ENCODE measurements around the gene CFLAR. TPM values are rescaled to one million over a fixed set of nuclear protein-coding genes. Genes with fewer than 3 reads are reported as not detected.

Gene CFLAR
- total RNA-seq, 1 donor from 2014 or later, result 11.4 TPM

DNA sequence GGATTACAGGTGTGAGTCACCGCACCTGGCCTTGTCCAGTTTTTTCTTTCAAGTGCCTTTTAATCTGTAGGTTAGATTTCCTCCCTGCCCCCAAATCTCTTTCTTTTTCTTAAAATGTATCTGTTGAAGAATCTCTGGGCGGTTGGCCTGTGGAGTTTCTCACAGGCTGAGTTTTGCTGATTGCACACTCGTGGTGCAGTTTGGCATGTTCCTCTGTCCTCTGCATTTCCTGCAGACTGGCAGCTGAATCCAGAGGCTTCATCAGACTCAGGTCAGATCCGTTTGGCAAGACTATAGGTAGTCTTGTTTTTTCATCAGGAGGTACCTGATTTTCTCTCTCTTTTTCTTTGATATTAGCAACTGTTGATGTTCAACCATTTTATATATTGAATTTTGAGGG lies 72.5 kb downstream of the CFLAR start:
- Histone ChIP-seq H3K79me2 (ENCODE audit: low read depth) (no peaks in the 10 kb centered on the region), H3K4me1 (no peaks in the 10 kb centered on the region), H3K27me3 (no peaks in the 10 kb centered on the region), H3K36me3 (no peaks in the 10 kb centered on the region), H3F3A (ENCODE audit: low read depth) (no peaks in the 10 kb centered on the region), H3K9me3 (ENCODE audit: low read depth) (no peaks in the 10 kb centered on the region), H3K9ac (no peak overlapping the region), H4K20me1 (ENCODE audit: low read depth) (no peaks in the 10 kb centered on the region), H3K4me2 (no peak overlapping the region), H3K4me3 (no peak overlapping the region), H2AFZ (replicated peaks) (no peak overlapping the region), H3K27ac (no peak overlapping the region)
- DNase-seq (ENCODE audit: low spot score), result no peak
- TF ChIP-seq EZH2phosphoT487 (IDR thresholded peaks at IDR 0.05) (no peak), EZH2 (IDR thresholded peaks at IDR 0.05) (no peak)
- TF ChIP-seq, protein P1, sequence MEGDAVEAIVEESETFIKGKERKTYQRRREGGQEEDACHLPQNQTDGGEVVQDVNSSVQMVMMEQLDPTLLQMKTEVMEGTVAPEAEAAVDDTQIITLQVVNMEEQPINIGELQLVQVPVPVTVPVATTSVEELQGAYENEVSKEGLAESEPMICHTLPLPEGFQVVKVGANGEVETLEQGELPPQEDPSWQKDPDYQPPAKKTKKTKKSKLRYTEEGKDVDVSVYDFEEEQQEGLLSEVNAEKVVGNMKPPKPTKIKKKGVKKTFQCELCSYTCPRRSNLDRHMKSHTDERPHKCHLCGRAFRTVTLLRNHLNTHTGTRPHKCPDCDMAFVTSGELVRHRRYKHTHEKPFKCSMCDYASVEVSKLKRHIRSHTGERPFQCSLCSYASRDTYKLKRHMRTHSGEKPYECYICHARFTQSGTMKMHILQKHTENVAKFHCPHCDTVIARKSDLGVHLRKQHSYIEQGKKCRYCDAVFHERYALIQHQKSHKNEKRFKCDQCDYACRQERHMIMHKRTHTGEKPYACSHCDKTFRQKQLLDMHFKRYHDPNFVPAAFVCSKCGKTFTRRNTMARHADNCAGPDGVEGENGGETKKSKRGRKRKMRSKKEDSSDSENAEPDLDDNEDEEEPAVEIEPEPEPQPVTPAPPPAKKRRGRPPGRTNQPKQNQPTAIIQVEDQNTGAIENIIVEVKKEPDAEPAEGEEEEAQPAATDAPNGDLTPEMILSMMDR (IDR thresholded peaks at IDR 0.05), result no peak
- no peaks in the 10 kb centered on the region for H3K36me3 Mint-ChIP-seq
- no peaks in the 10 kb centered on the region for H3K4me1 Mint-ChIP-seq
- no peaks in the 10 kb centered on the region for H3K9me3 Mint-ChIP-seq
- H3K27ac Mint-ChIP-seq, result no peak overlapping the region
- no peak overlapping the region for H3K4me3 Mint-ChIP-seq
- no peaks in the 10 kb centered on the region for H3K27me3 Mint-ChIP-seq (ENCODE audit: insufficient read depth, low read depth)

DNA sequence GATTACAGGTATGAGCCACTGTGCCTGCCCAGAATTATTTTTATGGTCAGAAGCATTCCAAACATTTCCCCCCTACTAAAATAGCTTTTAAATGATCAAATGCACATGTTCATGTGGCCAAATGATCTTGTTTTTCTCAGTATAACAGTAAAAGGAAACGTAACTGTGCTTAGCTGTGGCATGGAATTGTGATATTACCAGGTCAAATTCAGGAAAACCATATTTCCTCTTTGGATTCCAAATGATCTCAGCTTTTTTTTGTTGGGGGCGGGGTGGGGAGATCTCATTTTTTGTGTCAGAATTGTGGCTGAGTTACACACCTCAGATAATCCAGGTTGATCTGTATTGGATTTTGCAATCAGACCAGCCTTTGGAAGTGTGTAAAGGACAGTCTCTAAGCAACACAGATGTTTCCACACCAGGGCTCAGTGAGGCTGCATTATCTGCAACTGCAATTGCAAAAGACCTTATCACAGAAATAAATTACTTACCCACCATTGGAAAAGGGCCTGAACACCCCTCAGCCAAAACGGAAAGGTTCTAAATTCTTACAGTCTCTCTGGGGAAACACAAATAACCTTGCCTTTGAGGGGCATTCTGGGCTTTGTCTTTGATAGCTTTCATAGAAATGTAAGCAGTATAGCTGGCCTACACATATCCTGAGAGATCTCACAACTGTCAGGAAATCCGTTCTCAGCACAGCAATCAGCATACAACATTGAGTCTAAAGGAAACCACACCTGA lies 75.3 kb downstream of the CFLAR start:
- H3K27ac Mint-ChIP-seq, result no peak overlapping the region

DNA sequence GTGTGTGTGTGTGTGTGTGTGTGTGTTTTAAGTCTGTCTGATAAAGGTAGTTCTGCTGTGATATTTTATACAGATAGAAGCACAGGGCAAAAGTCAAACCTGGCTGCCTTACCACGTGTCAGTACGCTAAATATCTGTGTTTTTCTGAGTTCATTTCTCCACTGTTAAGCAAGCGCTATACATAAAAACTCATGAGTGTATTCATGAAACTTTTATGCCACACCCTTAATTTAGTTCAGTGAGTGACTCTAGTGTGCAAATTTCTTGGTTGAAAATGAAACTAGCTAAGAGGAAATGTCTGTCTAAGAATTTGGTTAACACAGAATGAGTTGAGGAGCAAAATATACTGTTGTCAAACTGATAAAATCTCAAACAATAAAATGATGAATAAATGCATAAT lies 78.1 kb downstream of the CFLAR start:
- no peaks in the 10 kb centered on the region for H3K79me2 ChIP-seq (ENCODE audit: low read depth)
- no peak overlapping the region for H3K9ac ChIP-seq
- no peak overlapping the region for H3K4me3 Mint-ChIP-seq
- H3K4me3 ChIP-seq, result no peak overlapping the region
- TF ChIP-seq, protein P1 (IDR thresholded peaks at IDR 0.05), result no peak
- H3K4me1 Mint-ChIP-seq, result no peaks in the 10 kb centered on the region
- H3K4me2 ChIP-seq, result no peak overlapping the region
- H3K27ac Mint-ChIP-seq, result no peak overlapping the region
- no peaks in the 10 kb centered on the region for H4K20me1 ChIP-seq (ENCODE audit: low read depth)
- H3K27ac ChIP-seq, result no peak overlapping the region
- no peaks in the 10 kb centered on the region for H3F3A ChIP-seq (ENCODE audit: low read depth)
- H3K27me3 ChIP-seq, result no peaks in the 10 kb centered on the region
- H3K36me3 ChIP-seq, result no peaks in the 10 kb centered on the region
- no peaks in the 10 kb centered on the region for H3K4me1 ChIP-seq
- H2AFZ ChIP-seq (replicated peaks), result no peak overlapping the region
- DNase-seq (ENCODE audit: low spot score), result no peak
- H3K9me3 ChIP-seq (ENCODE audit: low read depth), result no peaks in the 10 kb centered on the region
- H3K9me3 Mint-ChIP-seq, result no peaks in the 10 kb centered on the region
- H3K27me3 Mint-ChIP-seq (ENCODE audit: insufficient read depth, low read depth), result peaks cover 2% of the 10 kb centered on the region
- H3K36me3 Mint-ChIP-seq, result no peaks in the 10 kb centered on the region

More for the DNA sequence above, 75.3 kb downstream of the CFLAR start:
- no peaks in the 10 kb centered on the region for H3F3A ChIP-seq (ENCODE audit: low read depth)
- H3K79me2 ChIP-seq (ENCODE audit: low read depth), result no peaks in the 10 kb centered on the region
- Mint-ChIP-seq H3K4me3 (no peak overlapping the region), H3K36me3 (no peaks in the 10 kb centered on the region), H3K9me3 (no peaks in the 10 kb centered on the region), H3K4me1 (no peaks in the 10 kb centered on the region), H3K27me3 (ENCODE audit: insufficient read depth, low read depth) (peaks cover 2% of the 10 kb centered on the region)
- H3K27ac ChIP-seq, result no peak overlapping the region
- no peaks in the 10 kb centered on the region for H4K20me1 ChIP-seq (ENCODE audit: low read depth)
- H3K9me3 ChIP-seq (ENCODE audit: low read depth), result no peaks in the 10 kb centered on the region
- no peak overlapping the region for H3K9ac ChIP-seq
- no peaks in the 10 kb centered on the region for H3K27me3 ChIP-seq
- TF ChIP-seq EZH2phosphoT487 (IDR thresholded peaks at IDR 0.05) (no peak), EZH2 (IDR thresholded peaks at IDR 0.05) (no peak)
- TF ChIP-seq, protein P1 (IDR thresholded peaks at IDR 0.05), result no peak
- DNase-seq (ENCODE audit: low spot score), result no peak
- no peaks in the 10 kb centered on the region for H3K36me3 ChIP-seq
- no peak overlapping the region for H2AFZ ChIP-seq (replicated peaks)
- H3K4me1 ChIP-seq, result no peaks in the 10 kb centered on the region
- H3K4me3 ChIP-seq, result no peak overlapping the region
- no peak overlapping the region for H3K4me2 ChIP-seq
